Stimulated activated CD4-positive, alpha-beta T cell treated with anti-CD3 and anti-CD28 coated beads, Interleukin-1b, Interleukin-23, amount 100 ng/mL, for 24 hours (primary cell): ENCODE results near the gene ELN.
"Not testable (repeated sequence)": the region's sequence is repeated elsewhere in the genome, so short reads cannot be mapped to it uniquely, and the experiment has no call there.

Experiments
- DNase-seq, 4 experiments: peaks; one replicate each; pipeline ENCODE4 v3.0.0-alpha.2; 2020; ENCODE audit warnings: low read depth in 4 of 4, low spot score in 1 of 4

The ELN gene

GRCh38 chr7:74000489-74001149 is 27.4 kb upstream of the ELN start:
- DNase-seq = no peak

GRCh38 chr7:74001150-74001494 is 26.9 kb upstream of the ELN start:
- DNase-seq = no peak

GRCh38 chr7:74002474-74003017 is 25.4 kb upstream of the ELN start:
- DNase-seq = no peak

DNA sequence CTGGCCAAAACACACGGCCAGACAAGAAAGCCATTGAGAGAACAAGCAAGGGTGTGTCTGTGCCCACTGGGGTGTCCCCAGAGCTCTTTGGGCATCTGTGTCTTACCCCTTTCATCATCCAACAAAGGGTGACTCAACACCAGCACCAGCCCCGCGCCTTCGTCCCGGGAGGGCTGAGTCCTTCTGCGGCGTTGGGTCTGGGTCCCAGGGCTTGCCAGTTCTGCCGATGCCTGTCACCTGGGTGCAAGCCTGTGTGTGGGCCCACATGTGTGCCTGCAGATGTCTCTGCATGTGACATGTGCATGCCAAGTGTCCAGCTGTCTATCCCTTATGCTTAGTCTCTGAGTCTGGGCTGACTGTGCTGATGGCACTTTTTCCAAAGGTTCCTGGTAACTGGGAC is 24.4 kb upstream of the ELN start:
- no peak for DNase-seq

DNA sequence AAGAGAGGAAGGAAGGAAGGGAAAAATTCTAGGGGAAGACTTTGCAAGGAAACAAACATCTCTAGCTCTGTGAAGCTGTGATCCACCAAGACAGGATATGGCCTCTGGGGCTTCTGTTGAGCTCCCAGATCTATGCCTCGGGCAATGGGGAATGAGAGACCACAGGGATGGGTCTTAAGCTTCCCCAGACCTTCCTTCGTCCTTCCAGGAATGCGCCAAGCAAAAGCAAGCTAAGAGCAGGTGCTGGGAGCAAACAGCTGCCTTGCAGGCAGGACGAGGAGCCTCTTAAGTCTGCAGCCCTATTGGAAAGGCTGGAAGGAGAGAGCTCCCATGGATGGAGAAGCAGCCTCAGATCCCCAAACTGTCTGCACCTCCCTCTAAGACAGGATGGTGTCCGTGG is 21.9 kb upstream of the ELN start:
- DNase-seq = no peak

DNA sequence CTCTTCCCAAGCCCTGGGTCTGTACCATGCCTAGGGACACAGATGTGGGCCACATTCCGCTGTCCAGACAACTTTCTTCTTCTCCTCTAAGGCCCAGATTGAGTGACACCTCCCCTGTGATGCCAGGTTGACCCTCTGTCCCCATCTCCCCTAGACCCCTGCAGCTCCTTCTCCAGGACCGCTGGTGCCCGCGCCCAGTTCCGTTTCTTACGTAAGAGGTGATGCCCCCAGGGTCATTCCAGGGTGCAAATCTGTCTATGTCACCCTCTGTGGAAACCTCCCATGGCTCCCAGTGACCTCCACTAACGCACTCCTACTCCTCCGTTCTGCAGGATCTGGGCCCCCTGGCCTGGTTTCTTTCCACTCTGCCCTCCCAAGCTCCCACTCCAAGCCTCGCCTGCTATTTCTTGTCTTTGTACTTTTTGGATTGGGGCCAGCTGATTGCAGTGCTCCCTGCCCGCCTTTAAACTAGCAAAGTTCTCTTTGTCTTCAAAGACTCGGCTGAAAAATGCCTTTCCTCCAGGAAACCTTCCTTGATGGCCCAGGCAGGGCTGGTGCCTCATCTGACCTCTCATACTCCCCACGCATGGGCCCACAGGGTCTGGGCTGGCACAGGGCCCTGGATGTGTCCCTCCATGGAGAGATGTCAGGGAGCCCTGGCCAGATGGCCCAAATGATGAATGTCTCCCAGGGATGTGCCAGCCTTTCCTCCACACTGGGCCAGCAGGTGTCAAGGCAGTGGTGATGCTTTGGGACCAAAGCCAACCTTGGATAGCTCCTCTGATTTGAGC is 21.3 kb upstream of the ELN start:
- DNase-seq = no peak

DNA sequence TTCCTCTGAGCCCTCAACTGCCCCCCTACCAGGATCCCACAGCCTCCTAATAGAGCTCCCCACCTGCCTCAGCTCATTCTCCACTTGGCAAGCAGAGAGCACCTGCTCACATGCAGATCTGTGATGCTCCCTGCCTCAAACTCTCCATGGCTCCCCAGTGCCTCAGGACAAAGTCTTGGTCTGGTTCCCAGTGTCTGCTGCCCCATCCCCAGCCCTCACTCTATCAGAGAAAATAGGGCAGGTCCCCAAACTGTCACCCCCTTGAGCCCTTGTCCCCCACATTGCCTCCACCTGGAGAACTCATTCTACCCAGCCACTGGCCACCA is 20.8 kb upstream of the ELN start:
- no peak for DNase-seq

GRCh38 chr7:74008687-74009086 is 19.3 kb upstream of the ELN start:
- DNase-seq = no peak

GRCh38 chr7:74009719-74010118 is 18.3 kb upstream of the ELN start:
- DNase-seq = no peak

GRCh38 chr7:74010407-74010806 is 17.6 kb upstream of the ELN start:
- no peak for DNase-seq

- DNase-seq = not testable (repeated sequence)
Observed at GRCh38 chr7:74011421-74011820, 16.6 kb upstream of the ELN start.

- DNase-seq = no peak
Observed at GRCh38 chr7:74012842-74013249, 15.1 kb upstream of the ELN start.

DNA sequence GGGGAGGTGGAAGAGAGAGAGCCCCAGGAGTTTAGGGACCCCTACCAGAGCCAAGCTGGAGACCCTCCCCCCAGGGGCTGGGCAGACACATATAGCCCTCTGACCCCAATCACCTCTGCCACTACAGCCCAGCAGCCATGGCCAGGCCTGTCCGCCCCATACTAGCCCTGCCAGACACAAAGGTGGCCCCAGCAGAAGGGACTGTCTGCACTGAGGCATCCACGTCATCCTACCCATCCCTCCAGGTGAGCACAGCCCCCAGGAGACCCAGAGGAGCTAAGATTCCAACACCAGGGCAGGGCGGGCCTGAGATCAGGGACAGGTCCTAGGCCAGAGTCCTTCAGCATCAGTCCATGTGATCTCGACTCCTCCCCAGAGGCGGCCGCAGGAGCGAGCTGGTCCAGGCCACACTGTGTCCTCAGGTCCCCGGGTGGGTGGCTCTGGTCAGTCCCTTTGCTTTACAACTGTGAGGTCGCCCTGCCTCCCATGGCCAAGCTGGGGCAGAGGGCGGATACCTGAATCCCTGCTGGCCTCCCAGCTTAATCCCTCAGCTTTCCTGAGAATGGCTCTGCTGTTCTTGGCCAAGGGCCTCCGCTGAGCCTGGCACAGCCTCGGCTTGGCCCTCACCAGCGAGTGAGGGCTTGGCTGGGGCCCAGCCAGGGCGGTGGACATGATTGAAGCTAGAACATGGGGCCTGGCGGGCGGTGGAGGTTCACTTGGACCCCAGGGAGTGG is 14.3 kb upstream of the ELN start:
- no peak for DNase-seq

GRCh38 chr7:74014931-74015330 is 13.0 kb upstream of the ELN start:
- no peak for DNase-seq

DNA sequence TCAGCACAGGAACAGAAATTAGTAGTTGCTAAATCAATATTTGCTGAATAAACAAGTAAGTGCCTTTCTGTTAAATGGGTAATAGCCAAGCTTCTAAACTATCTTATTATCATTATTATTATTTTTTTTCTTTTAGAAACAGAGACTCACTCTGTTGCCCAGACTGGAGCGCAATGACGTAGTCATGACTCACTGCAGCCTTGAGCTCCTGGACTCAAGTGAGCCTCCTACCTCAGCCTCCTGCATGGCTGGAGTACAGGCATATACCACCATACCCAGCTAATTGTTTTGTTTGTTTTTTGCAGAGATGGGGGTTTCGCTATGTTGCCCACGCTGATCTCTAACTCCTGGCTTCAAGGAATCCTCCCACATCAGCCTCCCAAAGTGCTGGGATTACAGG is 12.3 kb upstream of the ELN start:
- no peak for DNase-seq

DNA sequence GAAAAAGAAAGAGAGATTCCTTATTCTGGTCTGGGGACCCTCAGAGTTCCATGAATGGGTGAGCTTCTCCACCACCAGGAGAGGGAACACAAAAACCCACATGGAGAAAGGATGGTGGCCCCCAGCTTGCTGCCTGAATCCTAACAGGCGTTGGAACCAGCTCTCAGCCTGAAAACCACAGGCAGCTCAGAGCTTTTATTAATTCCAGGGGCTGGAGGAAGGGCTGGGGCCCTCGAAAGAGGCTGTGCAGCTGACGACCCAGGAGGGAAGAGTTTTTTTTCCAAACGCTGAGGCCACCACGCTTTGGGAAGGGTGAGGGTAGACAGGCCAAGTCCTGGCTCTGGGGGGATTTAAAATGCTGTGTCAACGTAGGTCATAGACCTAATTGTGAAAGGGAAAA is 10.8 kb upstream of the ELN start:
- no peak for DNase-seq

- DNase-seq = no peak
Observed at GRCh38 chr7:74018246-74018895, 9.6 kb upstream of the ELN start.

GRCh38 chr7:74019149-74019548 is 8.8 kb upstream of the ELN start:
- no peak for DNase-seq

DNA sequence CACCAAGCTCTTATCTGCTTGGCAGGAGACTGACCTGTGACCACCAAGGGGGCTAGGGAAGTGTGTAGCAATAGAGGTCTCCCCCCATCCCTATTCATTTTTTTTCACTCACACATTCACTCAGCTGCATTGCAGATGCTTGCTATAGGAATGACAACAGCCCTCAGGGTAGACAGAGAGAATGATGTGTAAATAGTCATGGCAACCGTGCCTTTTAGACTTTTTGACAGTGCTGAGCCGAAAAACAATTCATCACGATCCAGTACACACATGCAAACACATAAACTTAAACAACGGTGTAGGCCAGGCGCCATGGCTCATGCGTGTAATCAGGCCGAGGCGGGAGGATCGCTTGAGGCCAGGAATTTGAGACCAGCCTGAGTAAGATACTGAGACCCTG is 7.6 kb upstream of the ELN start:
- DNase-seq = no peak

- DNase-seq = no peak
Observed at GRCh38 chr7:74021546-74022320, 6.2 kb upstream of the ELN start.

GRCh38 chr7:74022507-74022906 is 5.5 kb upstream of the ELN start:
- DNase-seq = no peak
